ENCODE results near the gene JAKMIP1. TPM values are rescaled to one million over a fixed set of nuclear protein-coding genes. Genes with fewer than 3 reads are reported as not detected.

The JAKMIP1 gene
- polyA plus RNA-seq, 1 donor from 2014 or later, result 15.3 TPM

DNA sequence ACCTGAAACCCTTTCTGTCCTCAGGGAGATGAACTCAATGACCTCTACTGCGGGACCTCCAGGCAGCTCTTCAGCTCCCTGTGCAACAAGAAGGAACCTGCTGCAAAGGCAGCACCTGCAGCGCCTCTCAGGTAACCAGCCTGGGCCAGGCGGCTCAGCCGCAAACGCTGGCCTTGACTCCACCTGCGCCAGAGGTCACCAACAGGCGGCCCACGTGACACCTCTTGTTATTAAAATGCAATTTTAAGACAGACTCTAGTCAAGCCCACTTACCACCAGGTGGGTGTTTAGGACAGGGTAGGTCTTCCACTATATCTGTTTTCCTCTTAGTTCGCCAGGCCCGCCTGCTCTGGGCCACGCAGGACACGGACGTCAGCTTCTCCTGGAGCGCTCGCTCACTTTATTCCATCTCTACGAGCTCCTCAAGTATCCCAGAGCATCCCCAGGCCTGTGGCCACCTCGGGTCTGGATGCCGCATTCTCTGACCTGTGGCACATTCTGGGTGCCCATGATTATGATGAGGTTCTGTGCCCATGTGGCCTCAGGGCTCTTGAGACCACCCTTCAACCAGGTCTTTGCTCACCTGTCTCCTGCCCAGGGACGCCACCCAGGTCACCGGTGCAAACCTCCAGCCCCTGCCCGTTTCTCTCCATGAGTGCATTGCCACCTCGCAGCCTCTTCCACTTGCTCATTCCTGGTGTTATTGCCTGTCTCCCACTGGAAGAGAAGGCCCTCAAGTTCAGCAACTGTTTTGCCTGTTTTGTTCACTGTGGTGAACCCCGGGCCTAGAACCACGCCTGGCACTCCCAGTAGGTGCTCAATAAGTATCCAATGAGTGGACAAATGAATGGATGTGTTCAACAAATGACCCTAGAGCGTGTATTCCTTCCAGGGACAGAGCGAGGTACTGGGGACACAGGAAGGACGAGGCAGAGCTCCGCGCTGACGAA lies 32.8 kb upstream of the JAKMIP1 start:
- H3K9ac ChIP-seq (ENCODE audit: low read length), result no peak overlapping the region
- H4K20me1 ChIP-seq (ENCODE audit: insufficient read depth), result no peaks in the 10 kb centered on the region

DNA sequence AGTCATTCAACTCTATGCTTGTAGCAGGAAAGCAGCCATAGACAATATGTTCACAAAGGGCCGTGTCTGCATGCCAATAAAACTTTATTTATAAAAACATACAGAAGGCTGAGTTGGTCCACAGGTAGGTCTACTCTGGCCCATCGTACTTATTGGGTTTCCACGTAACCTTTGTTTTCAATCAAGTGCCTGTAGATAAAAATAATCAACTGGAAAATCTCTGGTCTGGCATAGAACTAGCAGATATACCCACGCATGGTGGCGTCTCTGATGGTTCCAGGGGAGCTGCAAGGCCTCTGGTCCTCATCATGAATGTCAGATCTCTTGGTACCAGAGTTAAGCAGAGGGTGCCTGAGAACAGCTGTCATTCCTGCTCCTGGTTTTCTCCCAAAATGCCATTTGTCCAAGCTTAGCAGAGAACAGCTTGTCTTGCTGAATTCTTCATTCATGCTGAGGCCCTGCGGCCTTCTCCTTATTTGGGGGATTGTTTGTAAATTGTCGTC lies 31.4 kb upstream of the JAKMIP1 start:
- Histone ChIP-seq H3K36me3 (ENCODE audit: insufficient read depth, low read length) (no peaks in the 10 kb centered on the region), H3K9me3 (ENCODE audit: low read length) (no peaks in the 10 kb centered on the region)
- TF ChIP-seq, protein P1, sequence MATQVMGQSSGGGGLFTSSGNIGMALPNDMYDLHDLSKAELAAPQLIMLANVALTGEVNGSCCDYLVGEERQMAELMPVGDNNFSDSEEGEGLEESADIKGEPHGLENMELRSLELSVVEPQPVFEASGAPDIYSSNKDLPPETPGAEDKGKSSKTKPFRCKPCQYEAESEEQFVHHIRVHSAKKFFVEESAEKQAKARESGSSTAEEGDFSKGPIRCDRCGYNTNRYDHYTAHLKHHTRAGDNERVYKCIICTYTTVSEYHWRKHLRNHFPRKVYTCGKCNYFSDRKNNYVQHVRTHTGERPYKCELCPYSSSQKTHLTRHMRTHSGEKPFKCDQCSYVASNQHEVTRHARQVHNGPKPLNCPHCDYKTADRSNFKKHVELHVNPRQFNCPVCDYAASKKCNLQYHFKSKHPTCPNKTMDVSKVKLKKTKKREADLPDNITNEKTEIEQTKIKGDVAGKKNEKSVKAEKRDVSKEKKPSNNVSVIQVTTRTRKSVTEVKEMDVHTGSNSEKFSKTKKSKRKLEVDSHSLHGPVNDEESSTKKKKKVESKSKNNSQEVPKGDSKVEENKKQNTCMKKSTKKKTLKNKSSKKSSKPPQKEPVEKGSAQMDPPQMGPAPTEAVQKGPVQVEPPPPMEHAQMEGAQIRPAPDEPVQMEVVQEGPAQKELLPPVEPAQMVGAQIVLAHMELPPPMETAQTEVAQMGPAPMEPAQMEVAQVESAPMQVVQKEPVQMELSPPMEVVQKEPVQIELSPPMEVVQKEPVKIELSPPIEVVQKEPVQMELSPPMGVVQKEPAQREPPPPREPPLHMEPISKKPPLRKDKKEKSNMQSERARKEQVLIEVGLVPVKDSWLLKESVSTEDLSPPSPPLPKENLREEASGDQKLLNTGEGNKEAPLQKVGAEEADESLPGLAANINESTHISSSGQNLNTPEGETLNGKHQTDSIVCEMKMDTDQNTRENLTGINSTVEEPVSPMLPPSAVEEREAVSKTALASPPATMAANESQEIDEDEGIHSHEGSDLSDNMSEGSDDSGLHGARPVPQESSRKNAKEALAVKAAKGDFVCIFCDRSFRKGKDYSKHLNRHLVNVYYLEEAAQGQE (IDR thresholded peaks at IDR 0.05; ENCODE audit: borderline replicate concordance), result no peak
- no peak for TF ChIP-seq SMC3 (conservative IDR thresholded peaks at IDR 0.05; ENCODE audit: poor library complexity)
- TF ChIP-seq TAF1 (IDR thresholded peaks at IDR 0.05; ENCODE audit: low read depth), result no peak
- no peak for TF ChIP-seq RAD21 (conservative IDR thresholded peaks at IDR 0.05)
- TF ChIP-seq EP300 (conservative IDR thresholded peaks at IDR 0.05; ENCODE audit: poor library complexity, severe bottlenecking), result no peak
- TF ChIP-seq, protein P2, sequence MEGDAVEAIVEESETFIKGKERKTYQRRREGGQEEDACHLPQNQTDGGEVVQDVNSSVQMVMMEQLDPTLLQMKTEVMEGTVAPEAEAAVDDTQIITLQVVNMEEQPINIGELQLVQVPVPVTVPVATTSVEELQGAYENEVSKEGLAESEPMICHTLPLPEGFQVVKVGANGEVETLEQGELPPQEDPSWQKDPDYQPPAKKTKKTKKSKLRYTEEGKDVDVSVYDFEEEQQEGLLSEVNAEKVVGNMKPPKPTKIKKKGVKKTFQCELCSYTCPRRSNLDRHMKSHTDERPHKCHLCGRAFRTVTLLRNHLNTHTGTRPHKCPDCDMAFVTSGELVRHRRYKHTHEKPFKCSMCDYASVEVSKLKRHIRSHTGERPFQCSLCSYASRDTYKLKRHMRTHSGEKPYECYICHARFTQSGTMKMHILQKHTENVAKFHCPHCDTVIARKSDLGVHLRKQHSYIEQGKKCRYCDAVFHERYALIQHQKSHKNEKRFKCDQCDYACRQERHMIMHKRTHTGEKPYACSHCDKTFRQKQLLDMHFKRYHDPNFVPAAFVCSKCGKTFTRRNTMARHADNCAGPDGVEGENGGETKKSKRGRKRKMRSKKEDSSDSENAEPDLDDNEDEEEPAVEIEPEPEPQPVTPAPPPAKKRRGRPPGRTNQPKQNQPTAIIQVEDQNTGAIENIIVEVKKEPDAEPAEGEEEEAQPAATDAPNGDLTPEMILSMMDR (IDR thresholded peaks at IDR 0.05; ENCODE audit: poor library complexity, severe bottlenecking), result no peak
- TF ChIP-seq EZH2 (IDR thresholded peaks at IDR 0.05; ENCODE audit: borderline replicate concordance, insufficient read depth, low read length, poor library complexity, severe bottlenecking), result no peak
- no peak for TF ChIP-seq MXI1 (conservative IDR thresholded peaks at IDR 0.05; ENCODE audit: poor library complexity, severe bottlenecking)

More for the DNA sequence above, 32.8 kb upstream of the JAKMIP1 start:
- no peaks in the 10 kb centered on the region for H3K36me3 ChIP-seq (ENCODE audit: insufficient read depth, low read length)
- no peaks in the 10 kb centered on the region for H3K79me2 ChIP-seq (replicated peaks; ENCODE audit: insufficient read depth, low read length)
- H3K9me3 ChIP-seq (ENCODE audit: low read length), result no peaks in the 10 kb centered on the region
- H3F3A ChIP-seq (ENCODE audit: insufficient read depth, low read length, poor library complexity, severe bottlenecking), result no peaks in the 10 kb centered on the region
- TF ChIP-seq, protein P1 (IDR thresholded peaks at IDR 0.05; ENCODE audit: borderline replicate concordance), result no peak
- TF ChIP-seq SMC3 (conservative IDR thresholded peaks at IDR 0.05; ENCODE audit: poor library complexity) (no peak), TAF1 (IDR thresholded peaks at IDR 0.05; ENCODE audit: low read depth) (no peak), RAD21 (conservative IDR thresholded peaks at IDR 0.05) (no peak), POLR2AphosphoS5 (IDR thresholded peaks at IDR 0.05) (no peak), MXI1 (conservative IDR thresholded peaks at IDR 0.05; ENCODE audit: poor library complexity, severe bottlenecking) (no peak), EP300 (conservative IDR thresholded peaks at IDR 0.05; ENCODE audit: poor library complexity, severe bottlenecking) (no peak), EZH2 (IDR thresholded peaks at IDR 0.05; ENCODE audit: borderline replicate concordance, insufficient read depth, low read length, poor library complexity, severe bottlenecking) (no peak)
- TF ChIP-seq, protein P2 (IDR thresholded peaks at IDR 0.05; ENCODE audit: poor library complexity, severe bottlenecking), result no peak
- H3K9me2 ChIP-seq (ENCODE audit: insufficient read depth, low read length), result no peaks in the 10 kb centered on the region
- H3K27ac ChIP-seq (ENCODE audit: low read length), result no peak overlapping the region
- no peak overlapping the region for H3K4me2 ChIP-seq (ENCODE audit: low read length)
- H3K27me3 ChIP-seq (ENCODE audit: insufficient read depth, low read depth, low read length), result no peaks in the 10 kb centered on the region
- no peak overlapping the region for H2AFZ ChIP-seq (ENCODE audit: low read depth, low read length)
- H3K4me3 ChIP-seq (ENCODE audit: low read length), result no peak overlapping the region

More for the DNA sequence above, 31.4 kb upstream of the JAKMIP1 start:
- Histone ChIP-seq H2AFZ (ENCODE audit: low read depth, low read length) (no peak overlapping the region), H3K27ac (ENCODE audit: low read length) (no peak overlapping the region), H3K27me3 (ENCODE audit: insufficient read depth, low read depth, low read length) (no peaks in the 10 kb centered on the region), H3K79me2 (replicated peaks; ENCODE audit: insufficient read depth, low read length) (no peaks in the 10 kb centered on the region), H3K4me2 (ENCODE audit: low read length) (no peak overlapping the region), H3F3A (ENCODE audit: insufficient read depth, low read length, poor library complexity, severe bottlenecking) (no peaks in the 10 kb centered on the region), H3K9ac (ENCODE audit: low read length) (no peak overlapping the region), H3K4me3 (ENCODE audit: low read length) (no peak overlapping the region), H3K9me2 (ENCODE audit: insufficient read depth, low read length) (no peaks in the 10 kb centered on the region), H4K20me1 (ENCODE audit: insufficient read depth) (no peaks in the 10 kb centered on the region)

Measured in neural cell (in vitro differentiated cells).